ENCODE results near the gene SAT2. TPM values are rescaled to one million over a fixed set of nuclear protein-coding genes. Genes with fewer than 3 reads are reported as not detected.

Gene SAT2
- total RNA-seq, result 10 to 100 TPM; 63.0 to 71.6 (median 70.1) TPM
- total RNA-seq (2013), result 42.8 TPM

DNA sequence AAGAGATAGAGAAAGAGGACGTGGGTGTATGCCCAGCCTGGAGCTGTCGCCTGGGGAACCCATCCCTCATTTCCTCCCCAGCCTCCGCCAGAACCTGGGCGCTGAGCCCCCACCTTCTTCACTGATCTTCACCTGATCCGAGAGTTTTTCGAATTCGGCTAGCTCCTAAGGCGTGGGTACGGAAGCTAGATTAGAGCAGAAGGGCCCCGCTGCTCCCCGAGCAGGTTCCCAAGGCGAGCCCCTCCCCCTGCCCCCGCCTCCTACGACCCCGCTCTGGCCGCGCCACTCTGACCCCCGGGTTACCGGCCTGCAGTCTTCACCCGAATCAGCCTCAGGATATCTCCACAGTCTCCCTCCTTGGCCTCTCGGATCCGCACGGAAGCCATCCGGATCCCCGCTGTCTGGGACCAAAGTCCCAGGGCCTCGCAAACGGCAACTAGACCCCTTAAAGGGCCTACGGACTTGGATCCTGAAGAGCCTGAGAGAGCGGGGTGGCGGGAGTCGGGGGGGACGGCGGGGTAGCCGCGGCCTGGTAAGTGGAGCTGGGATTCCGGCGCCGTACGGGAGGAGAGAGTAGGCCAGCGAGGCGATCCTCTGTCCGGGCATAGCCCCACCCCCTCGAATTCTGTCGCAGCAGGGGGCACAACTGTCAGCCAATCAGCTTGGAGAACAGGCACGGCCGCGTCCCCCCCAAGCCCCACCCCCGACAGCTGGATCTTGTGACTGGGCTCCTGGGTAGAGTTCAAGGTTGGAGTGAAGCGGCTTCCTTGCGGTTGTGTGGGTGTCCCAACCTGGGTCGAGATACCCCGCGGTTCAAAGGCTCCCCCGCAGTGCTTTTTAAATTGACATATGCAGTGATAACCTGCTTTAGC lies at the start of gene SAT2:
SAT2 (minus strand) TSS at position 572 of the 872 bp plus-strand sequence; CDS start at position 386, 186 bp downstream.
- H3K4me1 Mint-ChIP-seq, result peaks cover 12 to 14% of the 10 kb centered on the region in 2 donors
- TF ChIP-seq, protein P1, sequence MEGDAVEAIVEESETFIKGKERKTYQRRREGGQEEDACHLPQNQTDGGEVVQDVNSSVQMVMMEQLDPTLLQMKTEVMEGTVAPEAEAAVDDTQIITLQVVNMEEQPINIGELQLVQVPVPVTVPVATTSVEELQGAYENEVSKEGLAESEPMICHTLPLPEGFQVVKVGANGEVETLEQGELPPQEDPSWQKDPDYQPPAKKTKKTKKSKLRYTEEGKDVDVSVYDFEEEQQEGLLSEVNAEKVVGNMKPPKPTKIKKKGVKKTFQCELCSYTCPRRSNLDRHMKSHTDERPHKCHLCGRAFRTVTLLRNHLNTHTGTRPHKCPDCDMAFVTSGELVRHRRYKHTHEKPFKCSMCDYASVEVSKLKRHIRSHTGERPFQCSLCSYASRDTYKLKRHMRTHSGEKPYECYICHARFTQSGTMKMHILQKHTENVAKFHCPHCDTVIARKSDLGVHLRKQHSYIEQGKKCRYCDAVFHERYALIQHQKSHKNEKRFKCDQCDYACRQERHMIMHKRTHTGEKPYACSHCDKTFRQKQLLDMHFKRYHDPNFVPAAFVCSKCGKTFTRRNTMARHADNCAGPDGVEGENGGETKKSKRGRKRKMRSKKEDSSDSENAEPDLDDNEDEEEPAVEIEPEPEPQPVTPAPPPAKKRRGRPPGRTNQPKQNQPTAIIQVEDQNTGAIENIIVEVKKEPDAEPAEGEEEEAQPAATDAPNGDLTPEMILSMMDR (IDR thresholded peaks at IDR 0.05), result no peak
- Histone ChIP-seq H3K4me1 (ENCODE audit: control insufficient read depth, insufficient read depth, low read length) (peaks cover 17% of the 10 kb centered on the region), H3K4me3 (ENCODE audit: low read length) (peak within 1 kb of the TSS; percentile 78), H3K9me3 (ENCODE audit: control insufficient read depth, insufficient read depth, low read length) (no peaks in the 10 kb centered on the region), H3K27me3 (ENCODE audit: control insufficient read depth, insufficient read depth, low read length) (no peaks in the 10 kb centered on the region), H3K27ac (ENCODE audit: low read length) (peak within 1 kb of the TSS; percentile 75), H3K36me3 (ENCODE audit: control insufficient read depth, insufficient read depth, low read length) (peaks cover 2% of the 10 kb centered on the region)
- intact Hi-C loops (cut with micrococcal nuclease), result no loop called here
- peak within 1 kb of the TSS; percentile 92 for H3K4me3 Mint-ChIP-seq
- DNase-seq (peak; percentile 68 to 92), ATAC-seq (peak; percentile 96 to 97 (median 97))
- H3K27ac Mint-ChIP-seq, result peak within 1 kb of the TSS; percentile 73 to 91
- H3K9me3 Mint-ChIP-seq, result no peaks in the 10 kb centered on the region
- under 1% methylated on average over 53 of the region's 54 CpGs for WGBS (ENCODE audit: insufficient coverage)
- H3K36me3 Mint-ChIP-seq, result no peaks in the 10 kb centered on the region
- no peaks in the 10 kb centered on the region for H3K27me3 Mint-ChIP-seq (ENCODE audit: low read depth in 2 of 2)

DNA sequence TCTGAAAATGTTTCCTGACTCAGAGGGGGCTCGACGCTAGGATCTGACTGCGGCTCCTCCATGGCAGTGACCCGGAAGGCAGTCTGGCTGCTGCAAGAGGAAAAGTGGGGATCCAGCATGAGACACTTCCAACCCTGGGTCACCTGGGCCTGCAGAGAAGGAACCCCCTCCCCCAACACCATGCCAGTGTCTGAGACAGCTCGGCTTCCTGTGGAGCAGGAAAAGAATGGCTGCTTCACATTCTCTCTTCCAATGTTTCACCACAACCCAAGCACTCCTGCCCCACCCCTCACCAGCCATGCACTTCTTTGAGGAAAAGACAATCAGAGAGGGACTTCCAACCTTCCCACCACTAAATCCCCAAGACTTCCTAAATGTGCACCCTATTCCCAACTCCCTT lies 48.9 kb upstream of the SAT2 start:
- WGBS (ENCODE audit: insufficient coverage), result 94% methylated on average over 5 of the region's 5 CpGs
- Histone ChIP-seq H3K36me3 (ENCODE audit: control insufficient read depth, insufficient read depth, low read length) (peaks cover 31% of the 10 kb centered on the region), H3K9me3 (ENCODE audit: control insufficient read depth, insufficient read depth, low read length) (peaks cover 9% of the 10 kb centered on the region), H3K27ac (ENCODE audit: low read length) (no peak overlapping the region), H3K4me1 (ENCODE audit: control insufficient read depth, insufficient read depth, low read length) (no peaks in the 10 kb centered on the region), H3K4me3 (ENCODE audit: low read length) (no peak overlapping the region), H3K27me3 (ENCODE audit: control insufficient read depth, insufficient read depth, low read length) (no peaks in the 10 kb centered on the region)
- no peaks in the 10 kb centered on the region for H3K27me3 Mint-ChIP-seq (ENCODE audit: low read depth in 2 of 2)
- DNase-seq (no peak), ATAC-seq (no peak)
- no peak overlapping the region for H3K4me3 Mint-ChIP-seq
- intact Hi-C loops (cut with micrococcal nuclease), result no loop called here
- H3K27ac Mint-ChIP-seq, result no peak overlapping the region
- peaks cover 12% of the 10 kb centered on the region for H3K36me3 Mint-ChIP-seq
- TF ChIP-seq, protein P1 (IDR thresholded peaks at IDR 0.05), result no peak
- H3K4me1 Mint-ChIP-seq, result peaks cover 0 to 13% of the 10 kb centered on the region in 2 donors
- H3K9me3 Mint-ChIP-seq, result peaks cover 0 to 3% of the 10 kb centered on the region in 2 donors

DNA sequence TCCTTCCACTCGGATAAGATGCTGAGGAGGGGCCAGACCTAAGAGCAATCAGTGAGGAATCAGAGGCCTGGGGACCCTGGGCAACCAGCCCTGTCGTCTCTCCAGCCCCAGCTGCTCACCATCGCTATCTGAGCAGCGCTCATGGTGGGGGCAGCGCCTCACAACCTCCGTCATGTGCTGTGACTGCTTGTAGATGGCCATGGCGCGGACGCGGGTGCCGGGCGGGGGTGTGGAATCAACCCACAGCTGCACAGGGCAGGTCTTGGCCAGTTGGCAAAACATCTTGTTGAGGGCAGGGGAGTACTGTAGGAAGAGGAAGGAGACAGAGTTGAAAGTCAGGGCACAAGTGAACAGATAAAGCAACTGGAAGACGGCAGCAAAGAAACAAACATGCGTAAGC lies 47.3 kb upstream of the SAT2 start:
- no peaks in the 10 kb centered on the region for H3K27me3 ChIP-seq (ENCODE audit: control insufficient read depth, insufficient read depth, low read length)
- intact Hi-C loops (cut with micrococcal nuclease), result no loop called here
- TF ChIP-seq, protein P1 (IDR thresholded peaks at IDR 0.05), result no peak
- DNase-seq, result no peak
- H3K4me1 Mint-ChIP-seq, result peaks cover 0 to 13% of the 10 kb centered on the region in 2 donors
- 91% methylated on average over 14 of the region's 14 CpGs for WGBS (ENCODE audit: insufficient coverage)
- ATAC-seq, result no peak
- peaks cover 9% of the 10 kb centered on the region for H3K9me3 ChIP-seq (ENCODE audit: control insufficient read depth, insufficient read depth, low read length)
- no peak overlapping the region for H3K4me3 Mint-ChIP-seq
- H3K9me3 Mint-ChIP-seq, result peaks cover 0 to 3% of the 10 kb centered on the region in 2 donors
- no peak overlapping the region for H3K27ac ChIP-seq (ENCODE audit: low read length)
- H3K4me3 ChIP-seq (ENCODE audit: low read length), result no peak overlapping the region
- H3K27ac Mint-ChIP-seq, result no peak overlapping the region
- no peaks in the 10 kb centered on the region for H3K27me3 Mint-ChIP-seq (ENCODE audit: low read depth in 2 of 2)
- no peaks in the 10 kb centered on the region for H3K4me1 ChIP-seq (ENCODE audit: control insufficient read depth, insufficient read depth, low read length)
- peaks cover 46% of the 10 kb centered on the region for H3K36me3 ChIP-seq (ENCODE audit: control insufficient read depth, insufficient read depth, low read length)
- H3K36me3 Mint-ChIP-seq, result peaks cover 12% of the 10 kb centered on the region

Data from natural killer cell (primary cell).